ENCODE data around the gene ADAMTS2.

ADAMTS2 gene

DNA sequence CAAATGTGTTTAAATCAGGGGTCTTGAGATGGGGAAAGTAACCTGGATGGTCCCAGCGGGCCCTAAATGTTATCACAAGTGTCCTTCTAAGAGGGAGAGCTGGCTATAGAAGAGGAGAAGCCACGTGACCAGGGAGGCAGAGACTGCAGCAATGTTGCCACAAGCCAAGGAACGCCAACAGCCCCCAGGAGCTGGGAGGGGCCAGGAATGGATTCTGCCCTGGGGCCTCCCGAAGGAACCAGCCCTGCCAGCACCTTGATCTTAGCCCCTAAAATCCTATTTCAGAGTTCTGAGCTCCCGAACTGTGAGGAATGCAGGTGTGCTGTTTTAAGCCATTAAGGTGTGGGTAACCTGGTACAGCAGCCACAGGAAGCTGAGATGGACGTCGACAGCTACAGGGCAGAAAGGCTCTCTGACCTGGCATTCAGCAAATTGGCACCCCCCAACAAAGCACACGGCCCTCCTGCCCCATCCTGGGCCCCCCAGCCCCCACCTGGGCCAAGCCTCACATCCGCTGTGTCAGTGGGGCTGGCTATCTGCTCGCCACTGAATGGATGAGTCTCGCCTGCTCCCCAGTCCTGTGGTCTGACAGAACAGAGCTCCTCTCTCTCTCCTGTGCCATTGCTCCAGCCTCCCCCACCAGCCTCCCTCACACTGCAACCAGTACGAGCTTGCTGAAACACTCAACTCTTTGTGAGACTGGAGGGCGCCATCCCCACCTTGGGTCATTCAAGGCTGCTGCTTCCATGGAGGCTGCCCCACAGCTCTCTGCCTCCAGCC lies 78.8 kb downstream of the ADAMTS2 start:
- DNase-seq (ENCODE audit: low read depth), result no peak

DNA sequence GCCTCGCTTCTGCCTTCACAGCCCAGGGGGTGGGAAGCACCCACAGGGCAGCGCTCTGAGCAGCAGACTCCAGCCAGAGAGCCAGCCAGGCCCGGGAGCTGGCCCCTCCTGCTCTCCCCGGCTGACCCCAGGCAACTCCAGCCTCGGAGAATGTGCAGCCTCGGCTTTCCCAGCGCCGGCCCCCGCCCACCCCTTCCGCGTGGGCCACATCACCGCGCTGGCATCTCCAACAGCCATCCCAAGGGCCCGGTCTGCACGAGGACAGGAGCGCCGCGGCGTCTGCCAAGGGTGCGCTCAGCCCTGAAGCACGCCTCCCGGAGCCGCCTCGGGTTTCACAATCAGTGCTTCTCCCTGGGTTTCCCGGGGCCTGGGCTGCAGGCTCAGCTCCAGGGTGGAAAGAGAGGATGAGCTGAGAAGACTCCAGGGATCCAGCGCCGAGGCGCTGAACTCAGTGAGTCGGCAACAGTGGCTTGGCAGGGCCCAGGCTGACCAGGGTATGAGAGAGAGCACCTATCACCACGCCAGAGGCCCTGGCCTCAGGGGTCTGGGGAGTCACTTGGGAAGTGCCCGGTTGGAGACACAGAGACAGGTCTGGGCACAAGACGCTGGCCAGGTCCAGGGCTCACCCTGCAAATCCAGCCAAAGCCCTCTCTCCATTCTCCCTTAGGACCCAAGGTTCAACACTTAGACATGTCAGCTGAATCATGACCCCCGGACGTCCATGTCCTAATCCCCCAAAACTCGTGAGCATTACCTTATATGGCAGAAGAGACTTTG lies 79.6 kb downstream of the ADAMTS2 start:
- no peak for DNase-seq (ENCODE audit: low read depth)

DNA sequence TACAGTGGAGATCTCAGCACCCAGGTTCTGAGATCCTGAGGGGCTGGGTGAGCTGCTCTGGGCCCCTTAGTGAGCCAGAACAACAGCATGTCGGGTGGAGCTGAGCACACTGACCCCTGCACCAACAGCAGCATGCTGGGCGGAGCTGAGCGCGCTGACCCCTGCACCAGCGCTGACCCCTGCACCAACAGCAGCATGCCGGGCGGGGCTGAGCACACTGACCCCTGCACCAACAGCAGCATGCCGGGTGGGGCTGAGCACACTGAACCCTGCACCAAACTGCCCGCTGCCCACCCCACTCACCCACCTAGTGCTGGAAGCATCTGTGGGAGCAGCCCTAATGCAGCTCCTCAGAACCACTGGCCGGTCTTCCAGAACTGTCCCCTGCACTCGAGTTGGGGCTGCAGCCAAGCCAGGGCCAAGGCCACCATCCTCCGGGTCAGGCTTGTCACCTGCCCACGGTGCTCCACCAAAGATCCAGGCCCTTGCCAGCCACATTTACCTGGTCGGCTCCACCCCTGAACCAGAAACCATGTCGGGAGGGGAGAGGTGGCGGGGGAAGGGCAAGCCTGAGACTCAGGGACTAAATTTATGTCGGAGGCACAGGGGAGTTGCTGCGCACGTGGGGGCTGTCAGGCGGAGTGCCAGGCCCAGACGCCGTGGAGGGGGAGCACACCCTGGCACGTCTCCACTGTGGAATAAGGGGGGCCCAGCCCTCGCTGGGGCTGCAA lies 80.3 kb downstream of the ADAMTS2 start:
- no peak for DNase-seq (ENCODE audit: low read depth)

DNA sequence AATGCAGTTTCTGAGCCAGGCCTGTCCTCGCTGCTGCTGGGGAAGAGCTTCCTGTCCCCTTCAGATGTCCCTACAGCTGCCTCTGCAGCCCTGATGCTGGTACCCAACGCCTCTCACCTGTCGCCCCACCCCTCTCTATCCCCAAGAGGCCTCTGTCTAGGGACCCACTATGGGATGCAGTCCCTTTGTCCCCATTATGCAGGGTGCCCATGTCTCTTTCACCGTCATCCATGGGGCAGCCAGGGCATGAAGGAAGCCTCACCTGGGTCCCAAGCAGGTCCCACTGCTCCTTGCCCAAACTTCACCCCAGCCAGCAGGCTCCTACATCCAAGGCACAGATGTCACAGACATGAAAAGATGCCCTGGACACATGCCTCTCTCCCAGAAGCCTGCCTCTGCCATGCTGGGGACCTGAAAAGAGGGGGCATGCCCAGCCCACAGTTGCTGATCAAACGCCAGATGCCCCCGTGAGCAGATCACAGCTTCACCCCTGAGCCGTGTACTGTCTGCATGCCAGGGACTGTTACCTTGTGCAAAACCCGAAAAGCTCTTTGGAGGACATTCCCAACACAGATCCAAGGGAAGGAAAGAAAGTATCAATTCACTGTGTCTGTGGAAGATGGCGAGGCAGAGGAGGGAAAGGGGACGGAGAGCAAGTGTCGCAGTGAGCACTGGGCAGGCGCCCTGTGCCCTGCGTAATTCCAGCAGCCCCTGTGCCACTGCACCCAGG lies 81.0 kb downstream of the ADAMTS2 start:
- DNase-seq (ENCODE audit: low read depth), result no peak

DNA sequence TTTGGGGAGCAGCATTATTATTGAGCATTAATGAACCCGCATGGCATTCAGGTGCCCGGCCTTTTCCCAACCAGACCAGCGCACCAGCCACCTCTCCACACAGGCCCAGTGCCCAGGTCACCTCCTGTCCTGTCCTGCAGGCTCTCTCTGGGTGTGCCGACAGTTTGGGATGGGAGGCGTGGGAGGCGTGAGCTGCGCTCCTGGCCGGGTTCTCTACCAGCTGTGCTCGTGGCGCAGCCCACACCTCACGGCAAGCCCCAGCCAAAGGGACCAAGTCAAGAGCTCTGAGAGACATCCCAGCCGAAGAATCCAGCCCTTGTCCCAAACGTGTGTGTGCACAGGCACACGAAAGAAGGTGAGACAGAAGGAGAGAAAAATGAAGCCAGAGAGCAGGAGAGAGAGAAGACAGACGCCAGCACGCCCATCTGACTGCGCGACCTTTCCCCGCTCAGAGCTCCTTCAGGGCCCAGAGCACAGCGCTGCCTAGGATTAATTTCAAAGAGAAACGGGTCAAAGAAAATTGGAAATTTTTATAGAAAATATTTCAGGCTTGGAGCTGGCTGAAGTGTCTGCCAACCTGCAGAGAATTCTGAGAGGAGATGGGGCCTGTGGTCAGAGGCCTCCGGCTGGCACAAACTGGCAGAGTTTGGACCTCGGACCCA lies 81.7 kb downstream of the ADAMTS2 start:
- no peak for DNase-seq (ENCODE audit: low read depth)

DNA sequence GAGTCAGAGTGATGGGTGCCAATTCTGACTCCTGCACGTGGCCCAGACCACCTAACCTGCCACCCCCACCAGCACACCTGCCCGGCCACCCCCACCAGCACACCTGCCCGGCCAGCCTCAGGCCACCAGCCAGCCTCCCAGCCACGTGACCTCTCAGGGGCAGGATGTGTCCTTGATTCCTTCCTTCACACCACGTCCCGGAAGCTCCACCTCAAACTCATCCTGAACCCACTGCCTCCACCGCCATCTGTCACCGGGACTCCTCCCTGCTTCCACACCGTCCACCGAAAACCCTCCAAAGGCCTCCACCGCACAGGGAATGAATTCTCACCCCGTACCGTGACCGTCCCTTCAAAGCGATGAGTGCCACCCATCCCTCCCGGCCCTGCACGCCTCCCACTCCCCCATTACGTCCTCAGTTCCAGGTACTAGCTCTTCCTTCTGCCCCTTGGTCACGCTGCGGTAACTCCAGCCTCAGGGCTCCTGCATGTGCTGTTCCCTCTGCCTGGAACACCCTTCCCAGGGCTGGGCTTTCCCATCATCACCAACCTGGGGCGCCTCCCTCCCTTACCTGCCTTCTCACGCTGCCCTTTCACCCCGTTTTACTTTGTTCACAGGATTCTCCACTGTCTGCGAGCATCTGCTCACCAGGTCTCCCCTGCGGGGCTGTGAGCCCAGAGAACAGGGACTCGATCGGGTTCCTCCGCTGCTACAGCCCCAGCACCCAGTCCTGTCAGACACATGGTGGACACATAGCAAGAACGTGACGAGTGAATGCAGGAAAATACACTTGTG lies 82.9 kb downstream of the ADAMTS2 start:
- DNase-seq (ENCODE audit: low read depth), result no peak

DNA sequence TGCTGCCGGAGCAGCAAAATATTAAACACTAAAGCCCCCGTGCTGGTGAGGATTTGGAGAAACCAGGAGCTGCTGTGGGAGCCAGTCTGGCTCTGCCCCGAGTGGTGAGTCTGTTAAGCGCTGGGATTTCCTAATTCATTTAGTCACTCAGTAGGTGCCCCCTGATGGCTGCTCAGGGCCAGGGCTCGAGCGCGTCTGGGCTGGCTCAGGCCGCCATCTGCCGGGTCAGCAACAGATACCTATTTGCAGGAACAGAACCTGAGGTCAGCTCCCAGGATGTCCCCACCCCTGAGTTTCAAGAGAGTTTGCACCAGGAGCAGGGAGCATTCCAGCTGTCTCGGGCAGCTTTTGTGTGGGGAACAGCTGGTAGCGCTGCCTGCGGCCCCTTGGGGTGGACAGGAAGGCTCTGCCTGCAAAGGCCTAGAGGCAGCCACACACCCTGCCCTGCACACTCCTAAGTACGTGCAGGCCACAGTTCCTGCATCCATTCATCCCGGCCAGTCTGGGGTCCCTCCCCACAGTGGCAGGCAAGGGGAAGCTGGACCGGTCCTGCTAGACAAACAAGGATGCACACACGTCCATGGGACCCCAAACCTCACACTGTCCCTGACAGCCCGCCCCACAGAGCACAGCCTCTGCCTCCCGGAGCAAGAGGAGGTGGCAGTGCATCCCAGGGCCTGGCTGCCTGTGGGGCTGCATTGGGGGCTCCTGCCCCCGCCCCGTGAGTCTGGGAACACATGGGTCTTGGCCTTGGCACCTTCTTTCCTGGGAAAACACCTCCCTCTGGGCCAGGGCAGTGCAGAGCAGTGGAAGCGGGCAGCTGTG lies 83.7 kb downstream of the ADAMTS2 start:
- DNase-seq (ENCODE audit: low read depth), result no peak

DNA sequence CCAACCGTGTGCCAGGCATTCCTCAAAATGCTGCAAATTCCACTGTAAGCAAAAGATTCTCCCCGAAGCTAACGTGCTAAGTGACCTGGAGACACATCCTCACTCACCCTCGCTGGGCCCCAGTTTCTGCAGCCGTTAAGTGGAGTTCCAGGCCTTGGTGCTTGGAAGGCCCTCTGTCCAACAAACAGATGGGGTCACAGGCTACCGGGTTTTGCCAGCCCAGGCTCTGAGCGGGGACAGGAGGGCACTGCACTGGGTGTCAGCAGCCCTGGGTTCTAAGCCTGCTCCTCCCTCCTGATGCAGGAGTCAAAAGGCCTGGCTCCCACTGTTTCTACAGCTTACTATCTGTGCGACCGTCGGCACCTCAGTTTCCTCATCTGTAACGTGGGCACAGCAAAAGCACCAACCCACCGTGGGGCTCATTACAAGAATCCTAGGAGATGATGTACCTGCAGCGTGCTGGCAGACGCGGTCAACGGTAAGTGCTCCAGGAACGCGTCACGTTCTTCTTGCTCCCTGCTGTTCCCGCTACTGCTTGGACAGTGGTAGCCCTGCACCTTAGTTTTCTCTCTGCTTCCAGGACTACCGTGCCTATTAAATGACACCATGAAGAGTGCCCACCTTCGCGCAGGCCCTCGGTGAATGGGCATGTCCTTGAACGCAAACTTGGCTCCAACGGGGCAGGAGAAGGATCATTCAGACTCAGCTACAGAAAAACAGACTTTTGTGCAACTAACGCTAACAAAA lies 84.8 kb downstream of the ADAMTS2 start:
- no peak for DNase-seq (ENCODE audit: low read depth)

DNA sequence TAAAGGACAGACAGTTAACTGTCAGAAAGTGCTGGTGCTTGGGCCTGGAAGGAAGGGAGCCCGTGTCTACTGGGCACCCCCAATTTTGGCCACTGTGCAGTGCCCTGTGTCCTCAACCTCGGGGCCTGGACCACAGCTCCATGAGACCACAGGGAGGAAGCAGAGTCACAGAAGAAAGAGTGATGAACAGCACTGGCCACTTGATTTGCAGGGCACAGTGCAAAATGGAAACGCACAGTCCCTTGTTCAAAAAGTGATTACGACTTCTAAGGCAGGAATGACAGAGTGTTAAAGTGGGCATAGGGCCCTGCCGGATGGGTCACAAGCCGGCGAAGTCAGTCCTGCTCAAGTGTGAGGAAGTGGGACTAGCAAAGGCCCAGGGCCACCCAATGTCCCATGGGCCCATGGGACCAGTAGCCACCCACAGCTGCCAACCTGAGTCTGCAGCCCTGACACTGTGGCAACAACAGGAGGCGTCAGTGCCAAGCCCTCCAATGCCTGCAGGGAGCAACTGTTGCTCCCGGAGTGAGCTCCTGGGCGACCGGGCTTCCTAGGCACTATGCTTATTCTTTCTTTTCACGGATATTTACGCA lies 85.4 kb downstream of the ADAMTS2 start:
- DNase-seq (ENCODE audit: low read depth), result no peak

DNA sequence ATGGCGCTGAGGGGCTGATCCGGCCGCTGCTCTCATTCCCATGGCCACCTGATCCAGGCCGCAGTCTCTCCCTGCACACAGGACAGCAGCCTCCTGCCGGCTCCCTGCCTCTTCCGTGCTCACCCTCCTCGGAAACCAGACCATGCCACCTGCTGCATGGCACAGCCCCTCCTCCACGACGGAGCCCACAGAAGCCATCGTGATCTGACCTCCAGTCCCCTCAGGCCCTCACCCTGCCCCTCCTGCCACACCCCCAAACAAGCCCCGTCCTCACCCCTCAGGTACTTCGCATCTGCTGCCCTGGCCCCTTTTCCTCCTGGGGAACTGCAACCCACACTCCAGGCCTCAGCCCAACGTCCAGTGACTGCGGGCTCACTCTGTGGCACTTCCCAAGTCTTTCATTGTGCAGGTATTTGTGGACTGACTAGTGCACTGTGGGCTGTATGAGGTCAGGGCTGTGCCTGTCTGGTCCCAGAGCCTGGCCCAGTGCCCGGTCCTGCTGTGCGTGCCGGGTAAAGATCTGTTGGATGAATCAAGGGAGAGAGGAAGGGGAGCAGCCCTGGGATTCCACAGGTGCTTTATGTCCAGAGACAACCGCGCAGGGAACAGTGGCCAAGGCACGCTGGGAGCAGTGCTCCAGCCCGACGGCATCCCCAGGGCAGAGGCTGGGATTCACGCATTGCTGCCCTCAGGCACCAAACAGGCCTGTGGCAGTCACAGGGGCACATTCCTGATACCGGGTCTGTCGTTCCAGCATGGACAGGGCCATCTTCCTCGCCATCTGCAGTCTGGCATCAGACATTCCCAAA lies 86.1 kb downstream of the ADAMTS2 start:
- DNase-seq (ENCODE audit: low read depth), result no peak

DNA sequence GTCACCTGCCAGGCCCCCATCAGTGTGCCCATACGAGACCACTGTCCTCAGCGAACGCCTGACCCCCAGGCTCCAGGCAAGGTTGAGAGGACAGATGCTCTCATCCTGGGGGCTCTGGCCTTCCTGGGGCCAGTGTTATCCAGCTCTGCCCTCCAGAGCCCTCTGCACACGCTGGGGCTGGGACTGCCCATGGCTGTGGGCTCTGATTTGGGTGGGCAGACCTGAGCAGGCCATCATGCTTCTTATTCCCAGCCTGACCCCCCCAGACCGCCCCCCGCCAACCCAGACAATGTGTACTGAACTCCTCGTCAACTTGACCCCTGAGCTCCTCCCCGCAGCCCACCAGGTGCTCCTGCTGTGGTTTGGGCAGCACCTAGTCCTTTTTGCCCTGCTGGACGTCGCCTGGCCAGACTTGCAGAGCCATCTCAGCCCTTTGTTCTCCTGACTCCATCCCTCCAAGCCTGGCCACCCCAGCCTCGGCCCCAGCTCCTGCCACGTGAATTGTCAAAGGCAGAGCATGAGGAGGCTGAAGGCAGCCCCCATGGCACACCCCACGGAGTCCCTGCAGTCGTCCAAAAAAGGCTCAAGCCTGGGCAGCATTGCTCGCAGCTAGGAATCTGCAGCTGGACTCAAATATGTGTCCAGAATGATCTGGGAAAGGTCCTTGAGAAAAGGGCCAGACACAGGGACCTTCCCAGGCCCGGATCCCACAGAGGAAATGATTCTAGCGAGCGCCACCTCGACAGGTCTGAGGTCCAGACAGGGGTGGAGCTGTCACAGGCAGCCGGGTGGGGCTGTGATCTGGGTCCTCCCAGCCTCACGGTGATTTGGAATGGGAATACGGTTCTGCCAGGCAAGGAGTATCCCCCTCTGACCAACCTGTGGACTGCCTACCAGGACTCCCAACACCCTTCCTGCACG lies 87.0 kb downstream of the ADAMTS2 start:
- no peak for DNase-seq (ENCODE audit: low read depth)

DNA sequence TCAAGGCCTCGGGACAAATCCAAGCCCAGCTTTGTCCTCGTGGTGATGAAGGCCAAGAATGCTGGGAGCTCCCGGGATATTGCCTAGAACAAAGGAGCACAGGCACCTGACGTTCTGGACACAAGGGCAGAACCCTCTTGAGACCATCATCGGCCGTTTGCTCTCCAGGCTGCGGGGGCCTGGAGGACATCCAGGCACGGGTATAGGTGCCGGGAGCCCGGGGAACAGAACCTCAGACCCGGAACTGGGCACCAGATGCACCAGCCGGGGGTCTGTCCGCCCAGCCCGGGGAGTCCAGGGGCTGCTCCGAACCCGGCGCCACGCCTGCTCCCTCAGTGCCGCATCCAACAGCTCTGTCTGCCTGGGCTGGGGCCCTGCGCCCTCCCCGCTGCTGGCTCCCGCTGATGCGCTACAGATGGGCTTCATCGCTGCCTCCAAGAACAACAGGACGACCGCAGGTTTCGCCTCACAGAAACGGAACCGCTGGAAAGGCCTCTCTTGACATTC lies 88.0 kb downstream of the ADAMTS2 start:
- no peak for DNase-seq (ENCODE audit: low read depth)

DNA sequence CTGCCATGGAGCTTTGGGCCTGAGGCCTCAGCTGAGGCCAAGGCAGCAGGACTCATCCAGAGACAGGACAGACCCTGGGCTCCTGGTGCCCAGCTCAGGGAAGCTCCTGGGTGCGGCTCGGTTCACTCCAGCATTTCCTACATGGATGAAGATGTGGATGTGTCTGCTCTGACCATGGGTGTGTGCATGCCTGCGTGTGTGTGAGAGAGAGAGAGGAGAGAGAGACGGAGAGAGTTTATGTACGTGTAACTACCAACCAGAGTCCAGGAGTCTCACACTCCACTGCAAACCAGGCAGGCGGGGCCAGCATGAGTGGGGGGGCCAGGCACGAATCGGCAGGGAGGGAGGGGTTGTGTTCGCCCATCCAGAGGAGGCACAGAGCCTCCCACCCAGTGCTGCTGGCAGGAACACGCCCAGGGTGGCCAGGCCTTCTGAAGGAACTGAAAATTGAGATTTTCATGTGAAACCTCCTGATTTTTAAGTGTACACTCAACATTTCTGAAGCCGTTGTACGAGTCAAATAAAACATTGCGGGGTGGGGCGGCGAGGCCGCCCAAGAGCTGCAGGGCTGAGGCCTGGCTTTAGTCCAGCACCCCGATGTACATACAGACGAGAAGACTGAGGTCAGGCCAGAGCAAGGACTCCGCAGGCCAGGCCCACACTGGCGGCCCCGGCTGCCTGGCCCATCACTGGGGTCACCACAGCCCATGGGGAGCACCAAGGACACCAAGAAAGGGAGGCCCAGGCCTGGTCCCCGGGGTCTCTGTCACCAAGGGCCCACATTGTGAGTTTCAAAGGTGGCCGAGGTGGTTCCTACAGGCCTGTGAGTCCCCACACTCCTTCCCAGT lies 88.7 kb downstream of the ADAMTS2 start:
- no peak for DNase-seq (ENCODE audit: low read depth)

DNA sequence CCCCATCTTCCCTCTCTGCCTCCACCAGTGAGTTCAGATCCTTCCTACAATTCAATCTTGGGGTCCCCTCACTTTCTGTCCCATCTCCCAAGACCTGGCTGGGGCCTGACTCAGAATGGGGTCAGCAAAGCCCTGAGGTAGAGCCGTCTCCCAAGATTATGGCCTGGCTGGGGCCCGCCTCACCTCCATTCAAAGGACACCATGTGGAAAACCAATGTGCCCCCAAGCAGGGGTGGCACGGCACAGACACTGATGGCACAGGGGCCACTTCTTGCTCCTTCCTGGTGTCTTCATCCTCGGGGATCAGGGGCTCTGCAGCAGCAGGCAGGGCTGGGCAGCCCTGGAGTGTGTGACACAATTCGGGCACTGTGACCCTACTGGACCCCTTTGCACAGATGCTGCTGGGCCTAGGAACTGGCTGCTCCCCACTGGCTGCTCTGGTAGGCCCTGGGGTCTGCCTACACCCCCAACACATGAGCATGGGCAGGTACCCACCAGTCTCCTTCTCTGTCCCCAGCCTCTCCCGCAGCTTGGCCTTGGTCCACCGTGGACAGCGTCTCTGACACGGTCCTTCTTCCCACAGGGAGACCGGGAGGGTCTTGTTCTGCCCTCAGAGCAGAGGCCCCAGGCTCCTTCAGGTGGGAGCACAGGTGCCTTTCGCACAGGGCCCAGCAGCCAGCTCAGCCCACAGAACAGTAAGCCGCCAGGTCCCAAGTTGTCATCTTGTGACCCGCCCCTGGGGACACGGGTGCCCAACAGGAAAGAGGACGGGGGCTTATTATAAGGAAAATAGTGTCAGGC lies 89.5 kb downstream of the ADAMTS2 start:
- DNase-seq (ENCODE audit: low read depth), result no peak

Data from stimulated activated CD8-positive, alpha-beta memory T cell treated with anti-CD3 and anti-CD28 coated beads, Interleukin-15, amount 100 ng/mL, for 24 hours (primary cell).